ENCODE data around the gene C19orf81.

The C19orf81 gene

DNA sequence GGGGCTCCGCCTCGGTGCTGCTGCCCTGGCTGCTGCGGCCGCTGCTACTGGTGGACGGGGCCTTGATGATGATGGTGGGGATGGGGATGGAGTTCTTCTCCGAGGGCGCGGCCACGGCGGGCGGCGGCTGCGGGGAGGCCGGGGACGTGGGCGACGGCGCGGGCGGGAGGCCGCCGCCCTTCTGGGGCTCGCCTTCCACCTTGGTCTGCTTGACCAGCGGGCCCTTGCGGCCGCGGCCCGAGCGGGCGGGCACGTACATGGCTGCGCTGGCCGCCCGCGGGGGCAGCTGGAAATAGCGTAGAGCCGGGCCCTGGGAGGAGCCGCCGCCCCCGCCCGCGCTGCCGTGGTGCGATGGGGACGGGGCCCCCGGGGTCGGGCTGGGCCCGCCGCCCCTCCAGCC, 19.2 kb downstream of the C19orf81 start:
- Histone ChIP-seq H3K27ac (no peak overlapping the region), H3K36me3 (replicated peaks) (no peaks in the 10 kb centered on the region), H3K27me3 (replicated peaks) (peaks cover 36% of the 10 kb centered on the region), H3K4me3 (ENCODE audit: low read depth, low read length) (no peak overlapping the region)
- in situ Hi-C loops (cut with HindIII; ENCODE audit: low pct_ligation_motif_present, low sequenced_read_pairs), result no loop called here
- TF ChIP-seq, protein P1, sequence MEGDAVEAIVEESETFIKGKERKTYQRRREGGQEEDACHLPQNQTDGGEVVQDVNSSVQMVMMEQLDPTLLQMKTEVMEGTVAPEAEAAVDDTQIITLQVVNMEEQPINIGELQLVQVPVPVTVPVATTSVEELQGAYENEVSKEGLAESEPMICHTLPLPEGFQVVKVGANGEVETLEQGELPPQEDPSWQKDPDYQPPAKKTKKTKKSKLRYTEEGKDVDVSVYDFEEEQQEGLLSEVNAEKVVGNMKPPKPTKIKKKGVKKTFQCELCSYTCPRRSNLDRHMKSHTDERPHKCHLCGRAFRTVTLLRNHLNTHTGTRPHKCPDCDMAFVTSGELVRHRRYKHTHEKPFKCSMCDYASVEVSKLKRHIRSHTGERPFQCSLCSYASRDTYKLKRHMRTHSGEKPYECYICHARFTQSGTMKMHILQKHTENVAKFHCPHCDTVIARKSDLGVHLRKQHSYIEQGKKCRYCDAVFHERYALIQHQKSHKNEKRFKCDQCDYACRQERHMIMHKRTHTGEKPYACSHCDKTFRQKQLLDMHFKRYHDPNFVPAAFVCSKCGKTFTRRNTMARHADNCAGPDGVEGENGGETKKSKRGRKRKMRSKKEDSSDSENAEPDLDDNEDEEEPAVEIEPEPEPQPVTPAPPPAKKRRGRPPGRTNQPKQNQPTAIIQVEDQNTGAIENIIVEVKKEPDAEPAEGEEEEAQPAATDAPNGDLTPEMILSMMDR (IDR thresholded peaks at IDR 0.05; ENCODE audit: low read depth, low read length, missing control alignments), result no peak
- DNase-seq, result no peak

DNA sequence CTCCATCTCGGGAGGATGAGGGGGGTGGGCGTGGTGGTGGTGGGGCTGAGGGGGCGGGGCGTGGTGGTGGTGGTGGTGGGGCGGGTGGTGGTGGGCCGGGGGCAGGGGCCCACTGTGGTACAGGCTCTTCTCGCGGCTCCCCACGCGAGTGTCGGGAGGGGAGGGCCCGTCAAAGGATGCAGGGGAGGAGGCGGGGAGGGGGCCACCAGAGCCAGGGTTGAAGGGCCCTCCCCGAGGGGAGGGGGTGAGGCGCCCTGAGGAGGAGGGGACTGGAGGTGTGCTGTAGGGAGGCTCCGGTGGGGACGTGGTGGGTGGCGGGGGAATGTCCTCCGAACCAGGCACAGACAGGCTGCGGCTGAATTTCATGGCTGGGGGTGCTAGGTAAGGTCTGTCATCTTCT, 19.6 kb downstream of the C19orf81 start:
- H3K36me3 ChIP-seq (replicated peaks), result no peaks in the 10 kb centered on the region
- TF ChIP-seq, protein P1 (IDR thresholded peaks at IDR 0.05; ENCODE audit: low read depth, low read length, missing control alignments), result no peak
- H3K27me3 ChIP-seq (replicated peaks), result peaks cover 36% of the 10 kb centered on the region
- H3K4me3 ChIP-seq (ENCODE audit: low read depth, low read length), result no peak overlapping the region
- no peak overlapping the region for H3K27ac ChIP-seq
- DNase-seq, result no peak
- in situ Hi-C loops (cut with HindIII; ENCODE audit: low pct_ligation_motif_present, low sequenced_read_pairs), result no loop called here

DNA sequence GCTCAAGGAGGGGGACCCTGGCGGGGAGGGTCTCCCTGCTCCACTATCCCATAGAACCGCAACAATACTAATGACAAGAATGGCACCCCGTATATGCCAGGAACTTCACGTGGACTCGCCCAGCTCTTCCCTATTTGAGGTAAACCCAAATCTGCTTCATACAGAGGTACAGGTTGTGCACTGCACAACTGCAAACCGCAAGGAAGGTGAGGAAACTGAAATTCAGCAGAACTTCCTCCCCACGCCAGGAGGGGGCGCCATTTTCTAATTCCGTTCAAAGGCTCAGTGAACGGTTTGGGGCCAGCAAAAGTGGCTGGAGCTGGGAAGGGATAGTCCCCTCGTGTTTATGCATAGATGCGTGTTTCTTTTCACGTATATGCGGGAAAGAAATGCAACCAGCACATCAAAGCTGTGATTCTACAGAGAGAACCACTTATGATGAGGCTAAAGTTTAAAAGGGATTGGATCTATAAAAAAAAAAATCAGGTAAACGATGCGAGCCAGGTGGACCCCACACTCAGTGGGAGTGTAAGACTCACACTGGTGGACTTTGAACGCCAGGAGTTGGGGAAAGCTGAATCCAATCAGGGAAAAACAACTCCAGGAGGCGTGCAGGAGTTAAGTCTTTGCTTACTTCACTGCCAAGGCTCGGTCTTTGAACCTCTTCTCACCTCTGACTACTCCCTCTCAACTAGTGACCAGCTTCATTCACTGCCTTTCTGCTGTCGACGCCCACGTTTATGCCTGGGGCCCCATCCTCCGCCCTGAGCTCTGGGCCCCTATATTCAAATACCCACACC, 20.3 kb downstream of the C19orf81 start:
- H3K27me3 ChIP-seq (replicated peaks), result peaks cover 36% of the 10 kb centered on the region
- no peaks in the 10 kb centered on the region for H3K36me3 ChIP-seq (replicated peaks)
- no peak for DNase-seq

DNA sequence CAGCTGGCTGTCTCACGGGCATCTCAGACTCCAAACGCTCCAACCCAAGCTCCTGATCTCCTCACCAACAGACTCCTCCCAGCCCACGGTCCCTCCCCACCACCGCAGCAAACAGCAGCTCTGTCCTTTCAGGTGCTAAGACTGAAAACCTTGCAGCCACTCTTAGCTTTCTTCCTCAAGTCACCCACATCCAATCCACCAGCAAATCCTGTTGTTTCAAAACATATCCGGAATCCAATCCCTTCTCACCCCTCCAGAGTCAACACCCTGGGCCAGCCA, 20.8 kb downstream of the C19orf81 start:
- H3K27me3 ChIP-seq (replicated peaks), result peaks cover 36% of the 10 kb centered on the region
- no peak for DNase-seq
- in situ Hi-C loops (cut with HindIII; ENCODE audit: low pct_ligation_motif_present, low sequenced_read_pairs), result no loop called here
- TF ChIP-seq, protein P1 (IDR thresholded peaks at IDR 0.05; ENCODE audit: low read depth, low read length, missing control alignments), result no peak
- H3K36me3 ChIP-seq (replicated peaks), result no peaks in the 10 kb centered on the region
- H3K4me3 ChIP-seq (ENCODE audit: low read depth, low read length), result no peak overlapping the region
- no peak overlapping the region for H3K27ac ChIP-seq

More for the DNA sequence above, 20.3 kb downstream of the C19orf81 start:
- Histone ChIP-seq H3K27ac (no peak overlapping the region), H3K4me3 (ENCODE audit: low read depth, low read length) (no peak overlapping the region)
- in situ Hi-C loops (cut with HindIII; ENCODE audit: low pct_ligation_motif_present, low sequenced_read_pairs), result no loop called here
- TF ChIP-seq, protein P1 (IDR thresholded peaks at IDR 0.05; ENCODE audit: low read depth, low read length, missing control alignments), result peak; percentile 81

DNA sequence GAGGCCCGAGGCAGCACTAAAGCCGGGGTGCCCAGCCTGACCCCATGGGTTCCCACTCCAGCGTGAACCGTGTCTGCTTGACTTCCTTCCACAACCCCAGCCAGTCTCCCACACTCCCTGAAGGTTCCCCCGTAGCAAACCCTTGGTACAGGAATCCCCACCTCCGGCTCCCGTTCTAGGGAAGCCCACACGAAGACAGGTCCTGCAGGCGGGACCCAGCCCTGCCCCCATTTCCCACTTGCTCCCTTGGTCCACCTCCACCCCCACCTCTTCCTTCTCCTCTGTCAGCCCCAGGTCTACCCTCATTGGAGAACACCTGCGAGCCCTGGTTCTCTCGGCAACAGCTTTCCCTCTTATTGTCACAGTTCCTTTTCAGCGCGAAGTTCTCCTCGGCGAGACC, 23.9 kb downstream of the C19orf81 start:
- H3K4me3 ChIP-seq (ENCODE audit: low read depth, low read length), result no peak overlapping the region
- no peaks in the 10 kb centered on the region for H3K36me3 ChIP-seq (replicated peaks)
- peaks cover 16% of the 10 kb centered on the region for H3K27me3 ChIP-seq (replicated peaks)
- no peak overlapping the region for H3K27ac ChIP-seq
- TF ChIP-seq, protein P1 (IDR thresholded peaks at IDR 0.05; ENCODE audit: low read depth, low read length, missing control alignments), result no peak
- no peak for DNase-seq
- in situ Hi-C loops (cut with HindIII; ENCODE audit: low pct_ligation_motif_present, low sequenced_read_pairs), result no loop called here
